Measurements from ENCODE around the gene BPIFA2. TPM values are rescaled to one million over a fixed set of nuclear protein-coding genes. Genes with fewer than 3 reads are reported as not detected.

Gene BPIFA2
- polyA plus RNA-seq, 3 donors = not detected

GRCh38 chr20:33162753-33163152, 5.2 kb upstream of the BPIFA2 start:
- intact Hi-C loops (cut with micrococcal nuclease) = no loop called here
- TF ChIP-seq, protein P1, sequence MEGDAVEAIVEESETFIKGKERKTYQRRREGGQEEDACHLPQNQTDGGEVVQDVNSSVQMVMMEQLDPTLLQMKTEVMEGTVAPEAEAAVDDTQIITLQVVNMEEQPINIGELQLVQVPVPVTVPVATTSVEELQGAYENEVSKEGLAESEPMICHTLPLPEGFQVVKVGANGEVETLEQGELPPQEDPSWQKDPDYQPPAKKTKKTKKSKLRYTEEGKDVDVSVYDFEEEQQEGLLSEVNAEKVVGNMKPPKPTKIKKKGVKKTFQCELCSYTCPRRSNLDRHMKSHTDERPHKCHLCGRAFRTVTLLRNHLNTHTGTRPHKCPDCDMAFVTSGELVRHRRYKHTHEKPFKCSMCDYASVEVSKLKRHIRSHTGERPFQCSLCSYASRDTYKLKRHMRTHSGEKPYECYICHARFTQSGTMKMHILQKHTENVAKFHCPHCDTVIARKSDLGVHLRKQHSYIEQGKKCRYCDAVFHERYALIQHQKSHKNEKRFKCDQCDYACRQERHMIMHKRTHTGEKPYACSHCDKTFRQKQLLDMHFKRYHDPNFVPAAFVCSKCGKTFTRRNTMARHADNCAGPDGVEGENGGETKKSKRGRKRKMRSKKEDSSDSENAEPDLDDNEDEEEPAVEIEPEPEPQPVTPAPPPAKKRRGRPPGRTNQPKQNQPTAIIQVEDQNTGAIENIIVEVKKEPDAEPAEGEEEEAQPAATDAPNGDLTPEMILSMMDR (IDR thresholded peaks at IDR 0.05) = no peak
- no peak overlapping the region for H3K27ac ChIP-seq (ENCODE audit: low read depth in 1 of 2, low read length in 2 of 2)
- H3K79me2 ChIP-seq (ENCODE audit: insufficient read depth, low read length) = no peaks in the 10 kb centered on the region
- H3K27me3 ChIP-seq (ENCODE audit: control insufficient read depth in 2 of 2, insufficient read depth in 2 of 2, low read length in 2 of 2) = no peaks in the 10 kb centered on the region
- Mint-ChIP-seq H3K4me3 (no peak overlapping the region), H3K4me1 (no peaks in the 10 kb centered on the region), H3K36me3 (no peaks in the 10 kb centered on the region), H3K27ac (no peak overlapping the region), H3K9me3 (peaks cover 0 to 1% (median 0%) of the 10 kb centered on the region in 7 donors), H3K27me3 (ENCODE audit: low read depth in 3 of 3) (peaks cover 0 to 11% (median 0%) of the 10 kb centered on the region in 3 donors)
- no peaks in the 10 kb centered on the region for H3K4me1 ChIP-seq (ENCODE audit: control insufficient read depth in 1 of 2, insufficient read depth in 2 of 2, low read length in 2 of 2)
- H3K4me3 ChIP-seq (replicated peaks in 1 of 3; ENCODE audit: low read depth in 2 of 3, low read length in 3 of 3) = no peak overlapping the region
- H4K20me1 ChIP-seq (ENCODE audit: insufficient read depth, low read length) = no peaks in the 10 kb centered on the region
- WGBS (ENCODE audit: insufficient coverage) = 30% methylated on average over 3 of the region's 5 CpGs
- no peak overlapping the region for H2AFZ ChIP-seq (ENCODE audit: insufficient read depth, low read depth, low read length, poor library complexity, severe bottlenecking)
- no peak for DNase-seq
- no peak overlapping the region for H3K9ac ChIP-seq (ENCODE audit: insufficient read depth, low read length, poor library complexity, severe bottlenecking)
- H3K4me2 ChIP-seq (replicated peaks; ENCODE audit: extremely low read depth, low read length, poor library complexity, severe bottlenecking) = no peak overlapping the region
- no peaks in the 10 kb centered on the region for H3K9me3 ChIP-seq (replicated peaks in 1 of 2; ENCODE audit: control insufficient read depth in 1 of 2, insufficient read depth in 1 of 2, low read length in 2 of 2)
- no peaks in the 10 kb centered on the region for H3K36me3 ChIP-seq (replicated peaks in 1 of 2; ENCODE audit: control insufficient read depth in 1 of 2, insufficient read depth in 2 of 2, low read length in 2 of 2)

DNA sequence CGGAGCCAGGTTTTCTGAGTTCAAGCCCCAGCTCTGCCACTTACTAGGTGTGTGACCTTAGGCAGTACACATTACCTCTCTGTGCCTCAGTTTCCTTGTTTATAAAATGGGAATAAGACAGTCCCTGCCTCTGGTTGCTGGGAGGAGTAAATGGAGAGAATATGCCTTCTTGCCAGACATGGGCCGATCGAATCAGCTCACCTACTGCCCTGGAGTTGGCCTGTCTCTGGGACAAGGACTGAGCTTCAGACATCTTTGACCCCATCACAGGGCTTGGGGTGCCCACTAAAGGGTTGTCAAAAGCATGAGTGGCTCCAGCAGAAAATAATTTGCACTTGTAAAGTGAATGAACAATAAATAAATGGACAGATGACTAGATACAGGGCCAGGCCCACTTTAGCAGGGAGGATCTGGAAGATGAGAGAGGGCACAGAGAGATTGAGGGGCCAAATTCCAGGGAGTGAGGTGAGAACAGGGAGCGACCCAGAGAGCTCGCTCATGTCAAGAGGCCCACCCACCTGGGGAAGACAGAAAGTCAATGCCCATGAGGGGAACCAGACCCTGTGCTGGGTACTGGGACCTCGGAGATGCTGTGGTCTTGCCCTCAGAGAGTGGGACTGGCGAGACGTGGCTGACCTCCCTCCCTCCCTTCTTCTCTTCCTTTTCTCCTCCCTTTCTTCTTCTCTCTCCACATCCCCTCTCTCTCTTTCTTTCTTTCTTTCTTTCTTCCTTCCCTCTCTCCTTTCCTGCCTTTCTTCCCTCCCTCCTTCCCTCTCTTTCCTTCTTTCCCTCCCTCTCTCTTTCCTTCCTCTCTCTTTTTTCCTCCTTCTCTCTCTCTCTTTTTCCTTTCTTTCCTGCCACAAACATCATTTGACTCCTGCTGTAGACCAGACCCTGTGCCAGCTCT, 3.9 kb upstream of the BPIFA2 start:
- H3K36me3 Mint-ChIP-seq = no peaks in the 10 kb centered on the region
- Histone ChIP-seq H4K20me1 (ENCODE audit: insufficient read depth, low read length) (no peaks in the 10 kb centered on the region), H2AFZ (ENCODE audit: insufficient read depth, low read depth, low read length, poor library complexity, severe bottlenecking) (no peak overlapping the region), H3K4me1 (ENCODE audit: control insufficient read depth in 1 of 2, insufficient read depth in 2 of 2, low read length in 2 of 2) (no peaks in the 10 kb centered on the region), H3K4me2 (replicated peaks; ENCODE audit: extremely low read depth, low read length, poor library complexity, severe bottlenecking) (no peak overlapping the region), H3K9ac (ENCODE audit: insufficient read depth, low read length, poor library complexity, severe bottlenecking) (no peak overlapping the region), H3K36me3 (replicated peaks in 1 of 2; ENCODE audit: control insufficient read depth in 1 of 2, insufficient read depth in 2 of 2, low read length in 2 of 2) (no peaks in the 10 kb centered on the region), H3K27me3 (ENCODE audit: control insufficient read depth in 2 of 2, insufficient read depth in 2 of 2, low read length in 2 of 2) (no peaks in the 10 kb centered on the region), H3K9me3 (replicated peaks in 1 of 2; ENCODE audit: control insufficient read depth in 1 of 2, insufficient read depth in 1 of 2, low read length in 2 of 2) (peaks cover 6 to 7% of the 10 kb centered on the region in 2 donors), H3K79me2 (ENCODE audit: insufficient read depth, low read length) (no peaks in the 10 kb centered on the region), H3K27ac (ENCODE audit: low read depth in 1 of 2, low read length in 2 of 2) (no peak overlapping the region), H3K4me3 (replicated peaks in 1 of 3; ENCODE audit: low read depth in 2 of 3, low read length in 3 of 3) (no peak overlapping the region)
- WGBS (ENCODE audit: insufficient coverage) = 84% methylated on average over 4 of the region's 8 CpGs
- peaks cover 2 to 15% (median 7%) of the 10 kb centered on the region in 7 donors for H3K9me3 Mint-ChIP-seq
- TF ChIP-seq, protein P1 (IDR thresholded peaks at IDR 0.05) = no peak
- no peaks in the 10 kb centered on the region for H3K4me1 Mint-ChIP-seq
- no peak for DNase-seq
- peaks cover 0 to 11% (median 0%) of the 10 kb centered on the region in 3 donors for H3K27me3 Mint-ChIP-seq (ENCODE audit: low read depth in 3 of 3)
- no peak overlapping the region for H3K27ac Mint-ChIP-seq
- H3K4me3 Mint-ChIP-seq = no peak overlapping the region
- intact Hi-C loops (cut with micrococcal nuclease) = no loop called here

Measured in CD14-positive monocyte (primary cell).